Measurements from ENCODE around the gene PRPF6. TPM values are rescaled to one million over a fixed set of nuclear protein-coding genes. Genes with fewer than 3 reads are reported as not detected.
A peak's percentile ranks its signal among the peaks of the same experiment; 100 is the strongest.

Gene PRPF6
- total and polyA plus RNA-seq, 2 of the 13 experiments (the other 11 are each of a cell fraction or from before 2014, with no cell fraction given), result 63.7 to 101 TPM

DNA sequence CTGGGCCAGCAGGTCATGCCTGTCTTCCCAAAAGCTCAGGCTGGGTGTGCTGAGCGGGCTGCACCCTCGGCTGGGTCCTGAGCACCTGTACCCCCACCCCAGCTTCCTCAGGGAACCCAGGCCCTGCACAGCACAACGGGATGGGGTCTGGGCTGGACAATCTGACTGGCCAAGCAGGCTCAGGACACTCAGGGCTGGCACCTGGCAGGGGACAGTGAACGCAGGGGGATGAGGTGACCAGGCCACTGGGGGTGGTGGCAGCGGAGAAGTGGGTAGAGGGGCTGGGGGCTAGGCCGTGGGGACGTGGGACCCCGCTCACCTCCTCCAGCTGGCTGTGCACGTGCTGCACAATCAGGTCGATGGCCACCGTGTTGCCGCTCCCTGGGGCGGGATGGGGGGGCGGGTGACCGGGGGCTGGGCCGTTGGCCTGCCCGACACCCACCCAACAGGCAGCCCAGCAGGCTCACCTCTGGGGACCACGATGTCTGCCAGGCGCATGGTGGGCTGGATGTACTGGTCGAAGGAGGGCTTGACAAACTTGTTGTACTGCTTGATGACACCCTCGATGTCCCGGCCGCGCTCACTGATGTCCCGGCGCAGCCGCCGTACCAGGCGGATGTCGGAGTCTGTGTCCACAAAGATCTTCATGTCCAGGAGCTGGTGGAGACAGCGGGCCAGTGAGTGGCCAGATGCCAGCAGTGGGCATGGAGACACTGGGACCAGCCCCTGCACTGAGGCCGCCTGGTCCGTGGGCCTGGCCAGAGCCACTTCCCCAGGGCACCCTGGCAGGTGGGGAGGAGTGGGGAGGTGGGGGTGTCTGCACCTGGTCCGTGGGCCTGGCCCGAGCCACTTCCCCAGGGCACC, 36.6 kb upstream of the PRPF6 start:
- CTCF ChIA-PET (ENCODE audit: low intra/inter-chr PET ratio, low total read pairs), result no interaction called here
- no peak overlapping the region for H3K9ac ChIP-seq (ENCODE audit: insufficient read depth, low read depth, low read length)
- H2AFZ ChIP-seq (ENCODE audit: low read length), result no peak overlapping the region
- in situ Hi-C loops (cut with HindIII; ENCODE audit: extremely low pct_ligation_motif_present, low pct_unique_long_range_greater_than_20kb) (no loop called here), intact Hi-C loops (cut with micrococcal nuclease; ENCODE audit: unreplicated experiment) (no loop called here)
- H3K36me3 ChIP-seq (replicated peaks in 1 of 2; ENCODE audit: control insufficient read depth in 1 of 2, insufficient read depth in 2 of 2, low read length in 2 of 2), result peaks cover 51 to 73% of the 10 kb centered on the region in 2 experiments
- no peaks in the 10 kb centered on the region for H3K9me3 ChIP-seq (ENCODE audit: low read length)
- BruUV-seq (replicated peaks), result no TSS peak
- no peak overlapping the region for H3K4me2 ChIP-seq (ENCODE audit: low read depth, low read length)
- H4K20me1 ChIP-seq (ENCODE audit: insufficient read depth, low read length), result peaks cover 57% of the 10 kb centered on the region
- ATAC-seq (no peak), FAIRE-seq (no peak), DNase-seq (ENCODE audit: low spot score) (no peak)
- no peak overlapping the region for H3K4me3 ChIP-seq (replicated peaks in 1 of 3; ENCODE audit: insufficient read depth in 1 of 3, low read depth in 2 of 3, low read length in 3 of 3)
- peaks cover 10% of the 10 kb centered on the region for H3K4me1 ChIP-seq (ENCODE audit: insufficient read depth, low read length)
- POLR2A ChIA-PET, result interaction anchor here (0.8 kb wide), 1 partner anchor 11 kb away, joined by 3 read pairs; no protein-coding TSS in a partner anchor
- no peak overlapping the region for H3K27ac ChIP-seq (ENCODE audit: extremely low read length, insufficient read depth, low read length)
- TF ChIP-seq, protein P1, sequence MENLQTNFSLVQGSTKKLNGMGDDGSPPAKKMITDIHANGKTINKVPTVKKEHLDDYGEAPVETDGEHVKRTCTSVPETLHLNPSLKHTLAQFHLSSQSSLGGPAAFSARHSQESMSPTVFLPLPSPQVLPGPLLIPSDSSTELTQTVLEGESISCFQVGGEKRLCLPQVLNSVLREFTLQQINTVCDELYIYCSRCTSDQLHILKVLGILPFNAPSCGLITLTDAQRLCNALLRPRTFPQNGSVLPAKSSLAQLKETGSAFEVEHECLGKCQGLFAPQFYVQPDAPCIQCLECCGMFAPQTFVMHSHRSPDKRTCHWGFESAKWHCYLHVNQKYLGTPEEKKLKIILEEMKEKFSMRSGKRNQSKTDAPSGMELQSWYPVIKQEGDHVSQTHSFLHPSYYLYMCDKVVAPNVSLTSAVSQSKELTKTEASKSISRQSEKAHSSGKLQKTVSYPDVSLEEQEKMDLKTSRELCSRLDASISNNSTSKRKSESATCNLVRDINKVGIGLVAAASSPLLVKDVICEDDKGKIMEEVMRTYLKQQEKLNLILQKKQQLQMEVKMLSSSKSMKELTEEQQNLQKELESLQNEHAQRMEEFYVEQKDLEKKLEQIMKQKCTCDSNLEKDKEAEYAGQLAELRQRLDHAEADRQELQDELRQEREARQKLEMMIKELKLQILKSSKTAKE (CRISPR knock-in tag; IDR thresholded peaks at IDR 0.05; ENCODE audit: borderline replicate concordance), result 0 out of 2 replicates have a peak, but pooled peaks have one; percentile 28
- TF ChIP-seq HNRNPK (IDR thresholded peaks at IDR 0.05; ENCODE audit: low read depth, low read length, poor library complexity, severe bottlenecking) (peak; percentile 23), ZBTB38 (CRISPR knock-in tag; IDR thresholded peaks at IDR 0.05) (0 out of 2 replicates have a peak, but pooled peaks have one; percentile 13), ZNF292 (CRISPR knock-in tag; IDR thresholded peaks at IDR 0.05; ENCODE audit: borderline replicate concordance, low read depth) (no peak), AGO1 (IDR thresholded peaks at IDR 0.05; ENCODE audit: low read depth, low read length, poor library complexity, severe bottlenecking) (peak; percentile 57), ZNF124 (CRISPR knock-in tag; IDR thresholded peaks at IDR 0.05) (no peak), FOSL2 (CRISPR knock-in tag; IDR thresholded peaks at IDR 0.05) (0 out of 2 replicates have a peak, but pooled peaks have one; percentile 0), HNRNPLL (IDR thresholded peaks at IDR 0.05; ENCODE audit: low read depth, low read length, poor library complexity, severe bottlenecking) (peak; percentile 17), AGO2 (optimal IDR thresholded peaks at IDR 0.05; ENCODE audit: low read depth, low read length) (peak; percentile 2), POLR2A (IDR thresholded peaks at IDR 0.05; ENCODE audit: insufficient read depth in 1 of 2, low read depth in 2 of 2, low read length in 2 of 2) (peak in 1 of 2 experiments; percentile 19; a peak in 1 of 4 replicates), REL (CRISPR knock-in tag; conservative IDR thresholded peaks at IDR 0.05) (no peak), AHR (CRISPR knock-in tag; IDR thresholded peaks at IDR 0.05) (0 out of 2 replicates have a peak, but pooled peaks have one; percentile 41), RBM22 (optimal IDR thresholded peaks at IDR 0.05; ENCODE audit: low read length) (peak; percentile 12), PAF1 (CRISPR knock-in tag; IDR thresholded peaks at IDR 0.05) (peak; percentile 19; the same call in 1 of the 2 replicates)
- no peaks in the 10 kb centered on the region for H3K27me3 ChIP-seq (ENCODE audit: control insufficient read depth in 1 of 2, insufficient read depth in 2 of 2, low read length in 2 of 2)
- 97% methylated on average over 35 of the region's 35 CpGs for WGBS (ENCODE audit: low lambda C conversion rate)
- peaks cover 31% of the 10 kb centered on the region for H3K79me2 ChIP-seq (ENCODE audit: insufficient read depth, low read length)

Measured in HepG2 (cell line).